ENCODE data around the gene TAF11L8. TPM values are rescaled to one million over a fixed set of nuclear protein-coding genes. Genes with fewer than 3 reads are reported as not detected.
"Not testable (repeated sequence)": the region's sequence is repeated elsewhere in the genome, so short reads cannot be mapped to it uniquely, and the experiment has no call there.

Gene TAF11L8
- total and polyA plus RNA-seq, 3 donors from 2014 or later: not detected

- Histone ChIP-seq H3K27me3 (no peaks in the 10 kb centered on the region), H3K9me3 (no peaks in the 10 kb centered on the region), H3K27ac (no peak overlapping the region), H3K4me1 (no peaks in the 10 kb centered on the region), H3K4me3 (no peak overlapping the region), H3K36me3 (ENCODE audit: low read depth, missing control alignments) (no peaks in the 10 kb centered on the region)
- 69 to 84% methylated on average over 15 to 17 of the region's 17 CpGs for WGBS, 2 donors
- intact Hi-C loops (cut with DNase I; ENCODE audit: low total_unique reads): no loop called here
- TF ChIP-seq CTCF (IDR thresholded peaks at IDR 0.05): no peak
- TF ChIP-seq POLR2A (IDR thresholded peaks at IDR 0.05): no peak
- no peak for DNase-seq
Measured at GRCh38 chr5:17614872-17615605, 24.3 kb upstream of the TAF11L8 start.

- DNase-seq; H3K27me3 ChIP-seq; H3K36me3 ChIP-seq (ENCODE audit: low read depth, missing control alignments); H3K9me3 ChIP-seq; H3K4me1 ChIP-seq; intact Hi-C loops (cut with DNase I; ENCODE audit: low total_unique reads); H3K4me3 ChIP-seq; H3K27ac ChIP-seq: not testable (repeated sequence)
- WGBS, 2 donors: 71 to 72% methylated on average over 2 of the region's 2 CpGs
Measured at GRCh38 chr5:17610092-17610491, 19.3 kb upstream of the TAF11L8 start, which contains the start of gene TAF11L12. Gene TAF11L12 (plus strand): TSS chr5:17610392.

GRCh38 chr5:17607461-17607860 lies 16.7 kb upstream of the TAF11L8 start:
- H3K27me3 ChIP-seq; H3K36me3 ChIP-seq (ENCODE audit: low read depth, missing control alignments); DNase-seq; H3K27ac ChIP-seq; intact Hi-C loops (cut with DNase I; ENCODE audit: low total_unique reads); H3K4me3 ChIP-seq; H3K9me3 ChIP-seq; H3K4me1 ChIP-seq: not testable (repeated sequence)
- WGBS, 2 donors: 81 to 85% methylated on average over 4 of the region's 4 CpGs

GRCh38 chr5:17604951-17605350 lies 14.2 kb upstream of the TAF11L8 start:
- no peak overlapping the region for H3K27ac ChIP-seq
- no peaks in the 10 kb centered on the region for H3K36me3 ChIP-seq (ENCODE audit: low read depth, missing control alignments)
- 85 to 90% methylated on average over 12 to 14 of the region's 14 CpGs for WGBS, 2 donors
- no peaks in the 10 kb centered on the region for H3K4me1 ChIP-seq
- no peak overlapping the region for H3K4me3 ChIP-seq
- no peaks in the 10 kb centered on the region for H3K9me3 ChIP-seq
- H3K27me3 ChIP-seq: no peaks in the 10 kb centered on the region
- DNase-seq: no peak
- intact Hi-C loops (cut with DNase I; ENCODE audit: low total_unique reads): no loop called here
- no peak for TF ChIP-seq CTCF (IDR thresholded peaks at IDR 0.05)
- no peak for TF ChIP-seq POLR2A (IDR thresholded peaks at IDR 0.05)

- H3K4me1 ChIP-seq; H3K4me3 ChIP-seq; H3K27me3 ChIP-seq; DNase-seq; H3K9me3 ChIP-seq; H3K27ac ChIP-seq; H3K36me3 ChIP-seq (ENCODE audit: low read depth, missing control alignments); intact Hi-C loops (cut with DNase I; ENCODE audit: low total_unique reads): not testable (repeated sequence)
- 72 to 76% methylated on average over 6 of the region's 6 CpGs for WGBS, 2 donors
Measured at GRCh38 chr5:17603880-17604279, 13.1 kb upstream of the TAF11L8 start, which contains the start of gene TAF11L11. Gene TAF11L11 (plus strand): TSS chr5:17604183.

GRCh38 chr5:17597728-17598127 lies 7.0 kb upstream of the TAF11L8 start, which contains the start of gene TAF11L10:
Gene TAF11L10 (minus strand): TSS chr5:17597828.
- H3K4me1 ChIP-seq; H3K36me3 ChIP-seq (ENCODE audit: low read depth, missing control alignments); H3K27ac ChIP-seq; DNase-seq; H3K9me3 ChIP-seq; H3K4me3 ChIP-seq; H3K27me3 ChIP-seq; intact Hi-C loops (cut with DNase I; ENCODE audit: low total_unique reads): not testable (repeated sequence)
- WGBS, 2 donors: no CpG with 5 or more reads among the region's 15 CpGs

GRCh38 chr5:17594255-17594654 lies 3.5 kb upstream of the TAF11L8 start, which contains the start of gene TAF11L9:
Gene TAF11L9 (minus strand): TSS chr5:17594394.
- DNase-seq; H3K9me3 ChIP-seq; H3K4me3 ChIP-seq; H3K4me1 ChIP-seq; intact Hi-C loops (cut with DNase I; ENCODE audit: low total_unique reads); H3K27ac ChIP-seq; H3K27me3 ChIP-seq; H3K36me3 ChIP-seq (ENCODE audit: low read depth, missing control alignments): not testable (repeated sequence)
- 48 to 72% methylated on average over 12 to 13 of the region's 15 CpGs for WGBS, 2 donors

GRCh38 chr5:17585658-17586057 lies 5.1 kb downstream of the TAF11L8 start, which contains the start of gene TAF11L7:
Gene TAF11L7 (minus strand): TSS chr5:17585758.
- H3K27ac ChIP-seq; H3K9me3 ChIP-seq; H3K4me3 ChIP-seq; DNase-seq; intact Hi-C loops (cut with DNase I; ENCODE audit: low total_unique reads); H3K27me3 ChIP-seq; H3K4me1 ChIP-seq; H3K36me3 ChIP-seq (ENCODE audit: low read depth, missing control alignments): not testable (repeated sequence)
- WGBS, 2 donors: no CpG with 5 or more reads among the region's 16 CpGs
